HFFc6 (cell line): ENCODE measurements around the gene RPS8. TPM values are rescaled to one million over a fixed set of nuclear protein-coding genes. Genes with fewer than 3 reads are reported as not detected.
"Not testable (repeated sequence)": the region's sequence is repeated elsewhere in the genome, so short reads cannot be mapped to it uniquely, and the experiment has no call there.

Experiments
- DNase-seq: peaks from one replicate; pipeline ENCODE4 v3.0.0-alpha.2; 2018
- H3K27ac Mint-ChIP-seq: 2 replicates; pipeline ENCODE4 v1.8.0; 2020; ENCODE audit warnings: mild to moderate bottlenecking, mixed read lengths
- H3K27me3 Mint-ChIP-seq: 2 replicates; pipeline ENCODE4 v1.8.0; 2021; ENCODE audit warnings: mild to moderate bottlenecking, moderate library complexity, mixed read lengths; ENCODE audit not compliant: insufficient read depth
- H3K36me3 Mint-ChIP-seq: 2 replicates; pipeline ENCODE4 v1.8.0; 2021; ENCODE audit warnings: low read depth, mixed read lengths
- H3K4me1 Mint-ChIP-seq: 2 replicates; pipeline ENCODE4 v1.8.0; 2020; ENCODE audit warnings: low read depth, mixed read lengths
- H3K4me3 Mint-ChIP-seq: 2 replicates; pipeline ENCODE4 v1.8.0; 2020; ENCODE audit warnings: mild to moderate bottlenecking, moderate library complexity, mixed read lengths
- H3K9me3 Mint-ChIP-seq: 2 replicates; pipeline ENCODE4 v1.8.0; 2020; ENCODE audit warnings: mild to moderate bottlenecking, mixed read lengths
- total RNA-seq, 6 experiments: library from RNA; stranded (reverse); fragmentation: NEBNext Ultra II Directional; extraction: Animal tissue kit (Norgen Biotek cat#: 25700); gene quantifications; 2 replicates in 1 of 6; 3 replicates in 5 of 6; pipeline ENCODE4 v1.2.3, GENCODE V29; 2021
- TF ChIP-seq, protein P1 (sequence below): fragments of 200-600 bp; sonication (generic); IDR thresholded peaks from 2 replicates; pipeline ENCODE4 v1.5.0; 2021; ENCODE audit warnings: antibody characterized with exemption, mild to moderate bottlenecking

RPS8 gene
- total RNA-seq, 6 experiments from 2014 or later, result 1,518 to 1,745 (median 1,633) TPM

DNA sequence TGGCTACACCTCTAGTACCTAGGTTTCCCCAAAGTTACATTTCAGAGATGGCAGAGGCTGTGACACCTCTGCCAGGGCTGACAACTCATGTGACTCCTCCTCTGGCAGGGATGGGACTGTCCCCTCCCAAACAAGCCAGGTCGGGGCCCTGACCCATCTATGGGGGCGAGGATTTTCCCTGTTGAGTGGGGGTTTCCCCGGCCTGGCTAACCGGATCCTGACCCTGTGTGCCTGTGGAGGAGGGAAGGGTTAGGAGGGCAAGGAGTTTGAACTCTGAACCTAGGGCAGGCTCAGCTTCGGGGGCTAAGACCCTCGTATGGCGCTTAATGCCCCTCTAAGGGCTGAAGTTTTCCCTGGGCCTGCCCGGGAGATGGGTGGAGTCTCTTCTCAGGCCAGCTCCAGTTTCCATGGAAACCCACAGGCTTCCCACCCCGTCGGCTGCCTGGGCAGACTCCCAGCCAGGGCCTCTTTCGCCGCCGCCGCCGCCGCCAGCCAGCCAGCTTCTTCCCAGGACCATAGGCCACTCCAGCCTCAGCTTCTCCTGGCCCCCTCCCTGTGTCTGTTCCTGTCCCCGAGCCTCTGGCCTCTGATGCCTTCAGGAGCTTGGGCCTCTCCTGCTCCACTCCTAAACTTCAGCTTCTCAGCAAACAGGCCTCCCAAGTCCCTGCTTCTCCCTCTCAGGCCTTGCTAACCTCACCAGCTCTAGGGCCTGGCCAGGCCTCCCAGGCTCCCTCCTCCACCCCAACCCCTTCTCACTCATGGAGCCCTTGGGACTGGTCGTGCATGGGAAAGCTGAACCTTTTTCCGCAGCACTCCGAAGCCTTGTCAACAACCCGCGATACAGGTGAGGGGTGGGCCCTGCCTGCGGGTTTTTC is 33.0 kb downstream of the RPS8 start, which contains the start of gene BTBD19:
BTBD19 (plus strand) TSS at position 461 of the 875 bp plus-strand sequence; CDS start at position 759, 298 bp downstream.
- Mint-ChIP-seq H3K36me3 (peaks cover 42% of the 10 kb centered on the region), H3K27ac (peak within 1 kb of the TSS; percentile 100), H3K9me3 (no peaks in the 10 kb centered on the region), H3K4me1 (peaks cover 84% of the 10 kb centered on the region), H3K4me3 (peak within 1 kb of the TSS; percentile 78), H3K27me3 (peaks cover 42% of the 10 kb centered on the region)
- TF ChIP-seq, protein P1, sequence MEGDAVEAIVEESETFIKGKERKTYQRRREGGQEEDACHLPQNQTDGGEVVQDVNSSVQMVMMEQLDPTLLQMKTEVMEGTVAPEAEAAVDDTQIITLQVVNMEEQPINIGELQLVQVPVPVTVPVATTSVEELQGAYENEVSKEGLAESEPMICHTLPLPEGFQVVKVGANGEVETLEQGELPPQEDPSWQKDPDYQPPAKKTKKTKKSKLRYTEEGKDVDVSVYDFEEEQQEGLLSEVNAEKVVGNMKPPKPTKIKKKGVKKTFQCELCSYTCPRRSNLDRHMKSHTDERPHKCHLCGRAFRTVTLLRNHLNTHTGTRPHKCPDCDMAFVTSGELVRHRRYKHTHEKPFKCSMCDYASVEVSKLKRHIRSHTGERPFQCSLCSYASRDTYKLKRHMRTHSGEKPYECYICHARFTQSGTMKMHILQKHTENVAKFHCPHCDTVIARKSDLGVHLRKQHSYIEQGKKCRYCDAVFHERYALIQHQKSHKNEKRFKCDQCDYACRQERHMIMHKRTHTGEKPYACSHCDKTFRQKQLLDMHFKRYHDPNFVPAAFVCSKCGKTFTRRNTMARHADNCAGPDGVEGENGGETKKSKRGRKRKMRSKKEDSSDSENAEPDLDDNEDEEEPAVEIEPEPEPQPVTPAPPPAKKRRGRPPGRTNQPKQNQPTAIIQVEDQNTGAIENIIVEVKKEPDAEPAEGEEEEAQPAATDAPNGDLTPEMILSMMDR, result no peak
- peak; percentile 89 for DNase-seq

GRCh38 chr1:44808938-44809917 is 33.9 kb downstream of the RPS8 start:
- TF ChIP-seq, protein P1, result no peak; the same call in 1 of the 2 replicates
- no peaks in the 10 kb centered on the region for H3K9me3 Mint-ChIP-seq
- H3K4me1 Mint-ChIP-seq, result peaks cover 80% of the 10 kb centered on the region
- H3K27ac Mint-ChIP-seq, result peak overlapping the region; percentile 100
- peaks cover 41% of the 10 kb centered on the region for H3K27me3 Mint-ChIP-seq
- peaks cover 33% of the 10 kb centered on the region for H3K36me3 Mint-ChIP-seq
- peak overlapping the region; percentile 78 for H3K4me3 Mint-ChIP-seq
- peak; percentile 57 for DNase-seq

GRCh38 chr1:44810101-44810761 is 34.9 kb downstream of the RPS8 start:
- TF ChIP-seq, protein P1, result no peak
- H3K4me1 Mint-ChIP-seq, result peaks cover 80% of the 10 kb centered on the region
- peak overlapping the region; percentile 100 for H3K27ac Mint-ChIP-seq
- peaks cover 41% of the 10 kb centered on the region for H3K27me3 Mint-ChIP-seq
- H3K4me3 Mint-ChIP-seq, result peak overlapping the region; percentile 78
- H3K9me3 Mint-ChIP-seq, result no peaks in the 10 kb centered on the region
- no peak for DNase-seq
- H3K36me3 Mint-ChIP-seq, result peaks cover 35% of the 10 kb centered on the region

- H3K4me1 Mint-ChIP-seq, result peaks cover 80% of the 10 kb centered on the region
Measured at GRCh38 chr1:44810762-44811105, 35.4 kb downstream of the RPS8 start.

GRCh38 chr1:44811234-44811633 is 35.9 kb downstream of the RPS8 start:
- Mint-ChIP-seq H3K36me3 (peaks cover 37% of the 10 kb centered on the region), H3K27ac (peak overlapping the region; percentile 100), H3K9me3 (no peaks in the 10 kb centered on the region), H3K27me3 (peaks cover 41% of the 10 kb centered on the region), H3K4me1 (peaks cover 79% of the 10 kb centered on the region), H3K4me3 (peak overlapping the region; percentile 70)
- no peak for DNase-seq
- TF ChIP-seq, protein P1, result peak; percentile 22; the same call in 1 of the 2 replicates

More at GRCh38 chr1:44810762-44811105, 35.4 kb downstream of the RPS8 start:
- Mint-ChIP-seq H3K36me3 (peaks cover 36% of the 10 kb centered on the region), H3K27me3 (peaks cover 41% of the 10 kb centered on the region), H3K27ac (peak overlapping the region; percentile 100), H3K4me3 (peak overlapping the region; percentile 70)
- not testable (repeated sequence) for H3K9me3 Mint-ChIP-seq, DNase-seq
